ENCODE data around the gene BACH2.

BACH2 gene

GRCh38 chr6:90253631-90254030 is 43.0 kb downstream of the BACH2 start:
- no peak for DNase-seq (ENCODE audit: low read depth)
- TF ChIP-seq, protein P1, sequence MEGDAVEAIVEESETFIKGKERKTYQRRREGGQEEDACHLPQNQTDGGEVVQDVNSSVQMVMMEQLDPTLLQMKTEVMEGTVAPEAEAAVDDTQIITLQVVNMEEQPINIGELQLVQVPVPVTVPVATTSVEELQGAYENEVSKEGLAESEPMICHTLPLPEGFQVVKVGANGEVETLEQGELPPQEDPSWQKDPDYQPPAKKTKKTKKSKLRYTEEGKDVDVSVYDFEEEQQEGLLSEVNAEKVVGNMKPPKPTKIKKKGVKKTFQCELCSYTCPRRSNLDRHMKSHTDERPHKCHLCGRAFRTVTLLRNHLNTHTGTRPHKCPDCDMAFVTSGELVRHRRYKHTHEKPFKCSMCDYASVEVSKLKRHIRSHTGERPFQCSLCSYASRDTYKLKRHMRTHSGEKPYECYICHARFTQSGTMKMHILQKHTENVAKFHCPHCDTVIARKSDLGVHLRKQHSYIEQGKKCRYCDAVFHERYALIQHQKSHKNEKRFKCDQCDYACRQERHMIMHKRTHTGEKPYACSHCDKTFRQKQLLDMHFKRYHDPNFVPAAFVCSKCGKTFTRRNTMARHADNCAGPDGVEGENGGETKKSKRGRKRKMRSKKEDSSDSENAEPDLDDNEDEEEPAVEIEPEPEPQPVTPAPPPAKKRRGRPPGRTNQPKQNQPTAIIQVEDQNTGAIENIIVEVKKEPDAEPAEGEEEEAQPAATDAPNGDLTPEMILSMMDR (conservative IDR thresholded peaks at IDR 0.05; ENCODE audit: low read depth, low read length) = no peak
- H3K4me3 ChIP-seq (ENCODE audit: low read depth, low read length) = no peak overlapping the region

DNA sequence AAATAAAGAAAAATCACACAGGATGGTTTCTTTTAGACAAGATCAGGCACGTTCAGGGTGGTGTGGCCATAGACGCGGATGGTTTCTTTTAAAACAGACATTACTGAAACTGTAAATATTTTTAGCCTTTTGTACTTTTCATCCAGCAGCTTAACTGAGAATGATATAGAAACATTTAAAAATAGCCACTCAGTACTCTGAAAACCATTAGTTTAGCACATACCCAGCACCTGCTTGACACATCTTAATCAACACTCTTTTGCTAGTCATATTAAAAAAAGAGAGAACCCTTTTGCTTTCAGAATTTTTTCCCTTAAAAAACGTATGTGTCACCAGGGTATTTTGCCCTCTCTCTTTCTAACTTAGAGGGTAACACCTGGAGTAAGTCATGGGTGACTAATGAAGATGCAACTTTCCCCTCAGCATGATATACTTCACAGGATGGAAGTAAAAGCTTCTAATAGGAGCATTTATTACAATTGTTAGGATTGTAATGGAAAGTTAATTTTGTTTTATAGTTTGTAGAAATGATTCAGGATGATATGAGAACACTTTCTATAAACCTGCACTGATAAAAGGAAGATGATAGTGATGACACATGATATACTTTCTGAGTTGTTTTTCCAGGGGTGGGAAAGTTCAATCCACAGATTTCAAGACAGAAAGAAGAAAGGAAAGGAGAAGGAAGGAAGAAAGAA is 45.2 kb downstream of the BACH2 start:
- H3K4me3 ChIP-seq (ENCODE audit: low read depth, low read length) = no peak overlapping the region
- DNase-seq (ENCODE audit: low read depth) = no peak
- TF ChIP-seq, protein P1 (conservative IDR thresholded peaks at IDR 0.05; ENCODE audit: low read depth, low read length) = no peak

GRCh38 chr6:90250405-90250804 is 46.2 kb downstream of the BACH2 start:
- DNase-seq (ENCODE audit: low read depth) = no peak
- TF ChIP-seq, protein P1 (conservative IDR thresholded peaks at IDR 0.05; ENCODE audit: low read depth, low read length) = no peak
- no peak overlapping the region for H3K4me3 ChIP-seq (ENCODE audit: low read depth, low read length)

DNA sequence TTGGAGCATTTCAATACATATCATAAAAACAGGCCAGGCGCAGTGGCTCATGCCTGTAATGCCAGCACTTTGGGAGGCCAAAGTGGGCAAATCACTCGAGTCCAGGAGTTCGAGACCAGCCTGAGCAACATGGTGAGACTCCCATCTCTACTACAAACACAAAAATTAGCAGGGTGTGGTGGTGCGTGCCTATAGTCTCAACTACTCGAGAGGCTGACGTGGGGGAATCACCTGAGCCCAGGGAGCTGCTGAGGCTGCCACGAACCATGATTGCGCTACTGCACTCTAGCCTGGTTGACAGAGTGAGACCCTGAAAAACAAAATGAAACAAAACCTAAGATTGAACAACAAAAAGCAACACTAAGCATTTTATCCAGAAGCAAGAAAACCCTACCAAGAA is 47.2 kb downstream of the BACH2 start:
- no peak overlapping the region for H3K4me3 ChIP-seq (ENCODE audit: low read depth, low read length)
- TF ChIP-seq, protein P1 (conservative IDR thresholded peaks at IDR 0.05; ENCODE audit: low read depth, low read length) = no peak
- no peak for DNase-seq (ENCODE audit: low read depth)

DNA sequence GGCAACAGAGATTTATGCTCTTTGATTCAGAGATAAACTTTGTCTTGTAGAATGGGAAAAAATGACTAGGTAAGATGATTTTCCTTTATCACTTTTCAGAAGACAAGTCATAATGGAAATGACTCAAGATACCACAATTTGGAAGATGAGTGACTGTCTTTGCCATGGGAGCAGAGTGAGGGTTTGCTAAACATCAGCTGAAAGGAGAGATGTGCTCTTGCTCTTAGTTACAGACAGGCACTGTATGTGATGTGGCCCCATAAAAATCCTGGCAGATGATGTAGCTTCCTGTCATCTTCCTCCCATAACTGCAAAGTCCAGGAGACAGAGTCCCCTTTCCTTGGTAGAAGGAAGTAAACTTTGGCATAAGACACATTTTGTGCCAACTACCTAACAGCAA is 47.6 kb downstream of the BACH2 start:
- H3K4me3 ChIP-seq (ENCODE audit: low read depth, low read length) = no peak overlapping the region
- DNase-seq (ENCODE audit: low read depth) = no peak
- TF ChIP-seq, protein P1 (conservative IDR thresholded peaks at IDR 0.05; ENCODE audit: low read depth, low read length) = no peak

- TF ChIP-seq, protein P1 (conservative IDR thresholded peaks at IDR 0.05; ENCODE audit: low read depth, low read length) = no peak
- DNase-seq (ENCODE audit: low read depth) = no peak
- H3K4me3 ChIP-seq (ENCODE audit: low read depth, low read length) = no peak overlapping the region
These were observed 49.4 kb downstream of the BACH2 start for GRCh38 chr6:90247262-90247661.

GRCh38 chr6:90241229-90241880 is 55.3 kb downstream of the BACH2 start:
- TF ChIP-seq, protein P1 (conservative IDR thresholded peaks at IDR 0.05; ENCODE audit: low read depth, low read length) = no peak
- no peak for DNase-seq (ENCODE audit: low read depth)
- no peak overlapping the region for H3K4me3 ChIP-seq (ENCODE audit: low read depth, low read length)
